Measurements from ENCODE around the gene USPL1.

- TF ChIP-seq CTCF (IDR thresholded peaks at IDR 0.05) (no peak), EP300 (IDR thresholded peaks at IDR 0.05) (no peak), POLR2A (IDR thresholded peaks at IDR 0.05) (no peak)
Measured at GRCh38 chr13:30676672-30677071, 59.0 kb downstream of the USPL1 start.
